ENCODE data around the gene DBI. TPM values are rescaled to one million over a fixed set of nuclear protein-coding genes. Genes with fewer than 3 reads are reported as not detected.

The DBI gene
- 100 to 1,000 TPM; 132 to 314 (median 191) TPM for total RNA-seq
- long read RNA-seq, transcript DBI-202 (4 exons, 637 nt): major isoform, 219 of 230 reads
- long read RNA-seq, transcript DBI-204 (5 exons, 576 nt): minor isoform, 5 of 230 reads
- long read RNA-seq, partial matches to known transcripts: 0 of 230 reads
- long read RNA-seq, other reads (novel, unspliced or antisense): 5 of 230 reads

GRCh38 chr2:119366649-119367471 is at the start of gene DBI, which contains the start of gene C2orf76:
TSS of gene DBI (plus strand) at chr2:119366977. CDS start at chr2:119367052, 75 bp downstream.
TSS of gene C2orf76 (minus strand) at chr2:119366834. CDS start at chr2:119339959, 26,875 bp downstream.
- DNase-seq: peak; percentile 96 to 98 (median 98)
- Histone ChIP-seq H3K36me3 (peaks cover 0 to 39% (median 26%) of the 10 kb centered on the region in 4 donors), H3K27me3 (no peaks in the 10 kb centered on the region), H3K9me3 (no peaks in the 10 kb centered on the region), H3K4me1 (peaks cover 0 to 52% (median 7%) of the 10 kb centered on the region in 4 donors), H3K4me3 (peak within 1 kb of the TSS; percentile 68 to 97 (median 90)), H3K27ac (peak within 1 kb of the TSS; percentile 90 to 95 (median 93))
- TF ChIP-seq POLR2A (IDR thresholded peaks at IDR 0.05) (peak; percentile 95), CTCF (IDR thresholded peaks at IDR 0.05) (no peak)
- ATAC-seq: peak; percentile 91 to 96 (median 93)
- intact Hi-C loops (cut with DNase I): no loop called here
- under 1% methylated on average over 32 of the region's 65 CpGs for WGBS (ENCODE audit: insufficient coverage, low coverage, low lambda C conversion rate, missing lambda C conversion rate)

GRCh38 chr2:119317554-119317953 is 49.2 kb upstream of the DBI start:
- WGBS (ENCODE audit: insufficient coverage, low coverage, low lambda C conversion rate, missing lambda C conversion rate): 87% methylated on average over 1 of the region's 1 CpG
- ATAC-seq (no peak), DNase-seq (no peak)
- Histone ChIP-seq H3K4me1 (peaks cover 0 to 14% (median 0%) of the 10 kb centered on the region in 4 donors), H3K36me3 (no peaks in the 10 kb centered on the region), H3K9me3 (no peaks in the 10 kb centered on the region), H3K27me3 (no peaks in the 10 kb centered on the region), H3K27ac (no peak overlapping the region), H3K4me3 (no peak overlapping the region)
- TF ChIP-seq CTCF (IDR thresholded peaks at IDR 0.05): no peak
- no peak for TF ChIP-seq POLR2A (IDR thresholded peaks at IDR 0.05)
- intact Hi-C loops (cut with DNase I): no loop called here

- WGBS (ENCODE audit: insufficient coverage, low coverage, low lambda C conversion rate, missing lambda C conversion rate): 47% methylated on average over 5 of the region's 7 CpGs
- Histone ChIP-seq H3K4me3 (no peak overlapping the region), H3K36me3 (no peaks in the 10 kb centered on the region), H3K27ac (no peak overlapping the region), H3K9me3 (no peaks in the 10 kb centered on the region), H3K4me1 (peaks cover 0 to 11% (median 0%) of the 10 kb centered on the region in 4 donors), H3K27me3 (no peaks in the 10 kb centered on the region)
- DNase-seq (no peak), ATAC-seq (peak in 3 of 4 donors; percentile 70 to 83 (median 79))
- no peak for TF ChIP-seq POLR2A (IDR thresholded peaks at IDR 0.05)
- TF ChIP-seq CTCF (IDR thresholded peaks at IDR 0.05): no peak
- intact Hi-C loops (cut with DNase I): no loop called here
These were observed 47.2 kb upstream of the DBI start for GRCh38 chr2:119319593-119319992.

GRCh38 chr2:119323459-119323858 is 43.3 kb upstream of the DBI start:
- H3K27me3 ChIP-seq: no peaks in the 10 kb centered on the region
- peaks cover 0 to 10% (median 0%) of the 10 kb centered on the region in 4 donors for H3K4me1 ChIP-seq
- no peaks in the 10 kb centered on the region for H3K36me3 ChIP-seq
- H3K27ac ChIP-seq: no peak overlapping the region
- no peak overlapping the region for H3K4me3 ChIP-seq
- intact Hi-C loops (cut with DNase I): no loop called here
- 83% methylated on average over 8 of the region's 8 CpGs for WGBS (ENCODE audit: insufficient coverage, low coverage, low lambda C conversion rate, missing lambda C conversion rate)
- TF ChIP-seq POLR2A (IDR thresholded peaks at IDR 0.05): no peak
- H3K9me3 ChIP-seq: no peaks in the 10 kb centered on the region
- ATAC-seq (peak in 1 of 4 donors; percentile 25), DNase-seq (no peak)

Data from right lobe of liver (tissue), 6 donors.